ENCODE data around the gene PLCH2. TPM values are rescaled to one million over a fixed set of nuclear protein-coding genes. Genes with fewer than 3 reads are reported as not detected.
"Not testable (repeated sequence)": the region's sequence is repeated elsewhere in the genome, so short reads cannot be mapped to it uniquely, and the experiment has no call there.

PLCH2 gene
- total RNA-seq, 1 donor from 2014 or later: 0.16 TPM

- Histone ChIP-seq H3K36me3 (no peaks in the 10 kb centered on the region), H3K27ac (replicated peaks) (peak overlapping the region; percentile 97), H3K4me3 (peak overlapping the region; percentile 64), H3K9me3 (replicated peaks) (no peaks in the 10 kb centered on the region), H3K4me1 (peaks cover 64% of the 10 kb centered on the region), H3K27me3 (ENCODE audit: low read depth) (peaks cover 9% of the 10 kb centered on the region)
- intact Hi-C loops (cut with micrococcal nuclease): no loop called here
- no peak for DNase-seq
- TF ChIP-seq CTCF (IDR thresholded peaks at IDR 0.05; ENCODE audit: borderline replicate concordance): no peak
Observed at GRCh38 chr1:2552189-2552588, 76.1 kb downstream of the PLCH2 start.

GRCh38 chr1:2553076-2553475, 77.0 kb downstream of the PLCH2 start:
- H3K27me3 ChIP-seq (ENCODE audit: low read depth); H3K9me3 ChIP-seq (replicated peaks); H3K27ac ChIP-seq (replicated peaks); intact Hi-C loops (cut with micrococcal nuclease); H3K4me3 ChIP-seq; H3K36me3 ChIP-seq; DNase-seq: not testable (repeated sequence)
- peaks cover 64% of the 10 kb centered on the region for H3K4me1 ChIP-seq

GRCh38 chr1:2553871-2554620, 78.0 kb downstream of the PLCH2 start:
- Histone ChIP-seq H3K9me3 (replicated peaks) (no peaks in the 10 kb centered on the region), H3K36me3 (peaks cover 10% of the 10 kb centered on the region), H3K27ac (replicated peaks) (peak overlapping the region; percentile 12), H3K27me3 (ENCODE audit: low read depth) (peaks cover 9% of the 10 kb centered on the region), H3K4me1 (peaks cover 66% of the 10 kb centered on the region), H3K4me3 (no peak overlapping the region)
- DNase-seq: no peak
- intact Hi-C loops (cut with micrococcal nuclease): no loop called here
- no peak for TF ChIP-seq CTCF (IDR thresholded peaks at IDR 0.05; ENCODE audit: borderline replicate concordance)

- H3K4me3 ChIP-seq: peak overlapping the region; percentile 70
- H3K36me3 ChIP-seq: peaks cover 18% of the 10 kb centered on the region
- no peaks in the 10 kb centered on the region for H3K9me3 ChIP-seq (replicated peaks)
- H3K27ac ChIP-seq (replicated peaks): peak overlapping the region; percentile 92
- no peak for DNase-seq
- intact Hi-C loops (cut with micrococcal nuclease): no loop called here
- peaks cover 9% of the 10 kb centered on the region for H3K27me3 ChIP-seq (ENCODE audit: low read depth)
- TF ChIP-seq CTCF (IDR thresholded peaks at IDR 0.05; ENCODE audit: borderline replicate concordance): peak; percentile 57
- H3K4me1 ChIP-seq: peaks cover 66% of the 10 kb centered on the region
Observed at GRCh38 chr1:2554621-2555387, 78.7 kb downstream of the PLCH2 start.

Other genes starting within 250 kb of the PLCH2 start
- gene SKI, start 248.0 kb upstream of the PLCH2 start, total RNA-seq: 37.9 TPM
- gene MORN1, start 84.7 kb upstream of the PLCH2 start, total RNA-seq: 4.5 TPM
- 80.5 TPM for gene RER1, start 84.4 kb upstream of the PLCH2 start, total RNA-seq
- gene PEX10, start 63.7 kb upstream of the PLCH2 start, total RNA-seq: 15.8 TPM
- gene PANK4, start 50.3 kb downstream of the PLCH2 start, total RNA-seq: 42.8 TPM
- gene HES5, start 54.0 kb downstream of the PLCH2 start, total RNA-seq: 0.63 TPM
- 13.7 TPM for gene TNFRSF14, start 80.1 kb downstream of the PLCH2 start, total RNA-seq
- 8.2 TPM for gene PRXL2B, start 110.5 kb downstream of the PLCH2 start, total RNA-seq
- 0.82 TPM for gene MMEL1, start 156.7 kb downstream of the PLCH2 start, total RNA-seq

Measured in left ventricle myocardium inferior (tissue), 1 donor.